Endometrium (tissue), 2 donors: ENCODE results near the gene ATP6V0A4.
"Not testable (repeated sequence)": the region's sequence is repeated elsewhere in the genome, so short reads cannot be mapped to it uniquely, and the experiment has no call there.

Source experiments
- FAIRE-seq: peaks from 2 replicates; lab custom pipeline; 2012; peaks lifted over from hg19 to GRCh38; lab: Jason Lieb, UNC
- donor health status: control.
- donor health status: control.

Gene ATP6V0A4

DNA sequence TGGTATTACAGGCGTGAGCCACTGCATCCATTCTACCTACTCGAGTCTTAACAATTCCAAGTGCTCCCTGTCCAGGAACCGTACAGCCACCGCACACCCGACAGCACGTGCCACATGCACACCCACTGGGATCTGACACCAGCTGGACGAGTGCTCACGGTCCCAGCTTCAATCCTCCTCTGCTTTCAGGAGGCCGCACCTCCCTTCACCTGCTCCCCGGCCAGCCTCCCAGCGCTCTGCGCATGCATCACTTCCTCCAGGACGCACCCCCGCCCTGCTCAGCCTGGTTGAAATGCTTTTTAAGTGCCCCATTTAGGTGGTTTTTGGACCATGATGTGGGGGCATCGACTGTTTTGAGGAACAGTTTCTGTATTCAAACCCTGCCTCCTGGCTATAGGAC lies 47.5 kb downstream of the ATP6V0A4 start:
- FAIRE-seq = no peak

- FAIRE-seq = no peak
These were observed 48.0 kb downstream of the ATP6V0A4 start for GRCh38 chr7:138749960-138750359.

GRCh38 chr7:138748666-138749065 lies 49.3 kb downstream of the ATP6V0A4 start:
- no peak for FAIRE-seq

DNA sequence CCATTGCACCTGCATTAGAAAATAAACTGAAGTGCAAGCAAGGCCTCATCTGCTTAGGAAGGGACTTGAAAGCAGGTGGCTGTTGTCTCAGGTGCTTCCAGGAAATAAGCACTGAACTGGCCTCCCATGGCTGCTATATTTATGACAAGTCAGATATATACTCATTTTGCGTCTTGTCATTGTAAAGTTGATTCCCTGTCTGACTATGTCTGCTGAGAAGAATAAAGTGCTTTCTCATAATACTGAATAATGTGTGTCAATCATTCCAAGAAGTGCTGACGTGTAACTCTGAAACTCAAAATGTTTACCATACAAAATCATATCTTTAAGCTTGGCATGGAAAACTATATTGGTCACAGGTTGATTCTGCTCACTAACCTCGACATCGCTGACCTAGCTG lies 51.9 kb downstream of the ATP6V0A4 start:
- FAIRE-seq = no peak

GRCh38 chr7:138745189-138745588 lies 52.8 kb downstream of the ATP6V0A4 start:
- no peak for FAIRE-seq

DNA sequence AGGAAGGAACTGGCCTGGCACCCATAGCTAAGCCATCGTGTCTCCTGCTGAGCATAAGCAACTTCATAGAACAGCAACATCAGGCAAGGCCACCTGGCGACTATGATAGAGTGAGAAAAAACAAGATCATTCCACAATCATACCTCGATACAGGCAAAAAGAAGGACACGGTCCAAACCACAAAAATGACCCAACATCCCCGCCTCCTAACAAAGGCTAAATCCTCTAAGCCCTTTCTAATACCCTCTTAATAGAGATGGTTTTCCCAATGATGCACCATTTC lies 56.6 kb downstream of the ATP6V0A4 start:
- no peak for FAIRE-seq

- FAIRE-seq = no peak
These were observed 58.1 kb downstream of the ATP6V0A4 start for GRCh38 chr7:138739859-138740258.

GRCh38 chr7:138738551-138739335 lies 59.3 kb downstream of the ATP6V0A4 start:
- peak; percentile 86 for FAIRE-seq

DNA sequence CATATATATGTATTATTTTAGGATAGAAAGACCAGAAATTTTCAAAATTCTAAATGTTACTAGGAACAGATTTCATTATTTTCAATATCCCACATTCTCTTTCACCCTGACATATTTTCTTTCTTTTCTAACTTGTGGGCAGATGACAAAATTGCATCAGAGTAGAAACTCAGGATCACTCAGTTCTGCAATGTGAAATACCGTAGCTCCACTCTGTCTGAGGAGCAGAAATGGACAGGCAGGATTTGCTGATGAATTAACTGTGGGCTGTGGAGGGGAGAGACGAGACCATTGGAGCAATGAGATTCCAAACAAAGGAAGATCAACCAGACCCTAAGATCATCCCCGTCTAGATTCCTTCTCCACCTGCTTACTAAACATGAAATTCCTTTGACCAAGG lies 59.9 kb downstream of the ATP6V0A4 start:
- FAIRE-seq = no peak

GRCh38 chr7:138735399-138735798 lies 62.6 kb downstream of the ATP6V0A4 start:
- no peak for FAIRE-seq

DNA sequence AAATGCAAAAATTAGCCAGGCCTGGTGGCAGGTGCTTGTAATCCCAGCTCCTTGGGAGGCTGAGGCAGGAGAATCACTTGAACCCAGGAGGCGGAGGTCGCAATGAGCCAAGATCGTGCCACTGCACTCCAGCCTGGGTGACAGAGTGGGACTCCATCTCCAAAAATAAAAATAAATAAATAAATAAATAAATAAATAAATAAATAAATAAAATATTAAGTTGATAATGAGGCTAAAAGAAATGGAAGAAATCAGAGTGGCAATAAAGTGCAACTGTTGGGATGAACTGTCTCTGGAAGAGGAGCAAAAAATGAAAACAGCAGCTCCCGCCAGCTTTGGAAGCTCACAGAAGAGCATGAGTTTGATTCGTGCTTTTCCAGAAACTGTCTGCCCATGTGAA lies 66.3 kb downstream of the ATP6V0A4 start:
- FAIRE-seq = not testable (repeated sequence)

DNA sequence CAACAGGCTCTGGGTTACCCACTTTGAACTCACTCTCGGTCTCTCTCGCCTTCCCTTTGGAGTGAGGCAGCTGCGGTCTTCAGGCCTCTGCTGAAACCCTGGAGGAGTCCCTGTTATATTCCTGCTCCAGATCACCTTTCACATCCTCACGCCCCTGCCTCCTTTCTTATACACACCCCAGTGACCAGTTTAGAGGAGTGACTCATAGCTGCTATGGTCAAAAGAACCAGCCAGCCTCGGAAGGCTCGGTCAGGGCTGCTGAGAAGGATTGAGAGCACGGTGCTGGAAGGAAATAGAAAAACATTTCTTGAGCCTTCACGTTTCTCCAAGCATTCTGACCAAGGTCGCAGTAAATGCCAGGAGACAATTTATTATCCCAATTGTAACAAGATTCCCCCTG lies 68.6 kb downstream of the ATP6V0A4 start:
- no peak for FAIRE-seq

GRCh38 chr7:138727336-138728099 lies 70.5 kb downstream of the ATP6V0A4 start:
- FAIRE-seq = no peak

- FAIRE-seq = no peak
These were observed 71.7 kb downstream of the ATP6V0A4 start for GRCh38 chr7:138726288-138726687.

DNA sequence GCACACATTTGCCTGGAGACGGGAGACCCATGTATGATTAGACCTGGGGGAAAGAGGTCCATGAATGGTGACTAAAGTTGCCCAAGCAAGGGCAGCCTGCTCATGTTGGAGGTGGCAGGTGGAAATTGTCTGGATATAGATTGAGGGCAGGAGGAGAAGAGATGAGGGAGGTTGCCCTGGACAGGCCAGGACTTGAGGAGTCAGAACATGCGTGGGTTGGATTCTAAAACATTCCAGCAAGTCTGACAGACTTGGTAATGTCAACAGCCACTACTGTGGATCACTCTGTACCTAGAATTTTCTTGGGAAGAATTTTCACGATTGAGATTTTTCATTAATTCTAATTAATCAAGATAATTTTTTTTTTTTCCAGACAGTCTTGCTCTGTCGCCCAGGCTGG lies 77.7 kb downstream of the ATP6V0A4 start:
- FAIRE-seq = no peak

- FAIRE-seq = no peak
These were observed 81.1 kb downstream of the ATP6V0A4 start for GRCh38 chr7:138716889-138717288.

DNA sequence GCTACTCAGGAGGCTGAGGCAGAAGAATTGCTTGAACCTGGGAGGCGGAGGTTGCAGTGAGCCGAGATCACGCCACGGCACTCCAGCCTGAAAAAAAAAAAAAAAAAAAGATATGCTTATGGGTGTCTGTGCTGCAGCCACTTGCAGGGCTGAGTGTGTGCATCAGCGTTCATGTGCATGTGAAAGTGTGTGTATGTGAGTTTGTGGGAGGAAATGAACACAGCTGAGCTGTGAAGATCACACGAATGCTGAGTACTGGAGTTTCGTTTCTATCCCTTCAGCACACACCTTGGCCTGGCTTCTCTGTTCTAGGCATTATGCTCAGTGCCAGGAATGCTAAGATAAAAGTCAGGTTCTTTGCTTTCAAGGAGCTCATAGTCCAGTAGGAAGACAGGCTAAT lies 84.8 kb downstream of the ATP6V0A4 start:
- no peak for FAIRE-seq

DNA sequence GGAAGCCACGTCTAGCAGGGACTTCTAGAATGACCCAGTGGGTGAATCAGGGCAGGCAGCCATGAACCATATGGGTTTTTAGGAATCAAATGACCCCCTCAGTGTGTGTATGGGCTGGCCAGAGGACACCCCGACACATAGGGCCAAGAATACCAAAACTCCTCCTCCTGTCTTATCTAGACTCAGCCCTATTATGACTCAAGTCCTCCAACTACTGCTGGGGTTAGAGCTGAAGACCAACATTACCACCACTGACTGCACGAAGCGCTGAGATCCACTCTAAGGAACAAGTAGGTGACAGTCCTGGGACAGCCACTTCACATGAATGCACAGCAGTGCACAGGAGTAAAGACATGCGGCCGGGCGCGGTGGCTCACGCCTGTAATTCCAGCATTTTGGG lies 85.3 kb downstream of the ATP6V0A4 start:
- no peak for FAIRE-seq

DNA sequence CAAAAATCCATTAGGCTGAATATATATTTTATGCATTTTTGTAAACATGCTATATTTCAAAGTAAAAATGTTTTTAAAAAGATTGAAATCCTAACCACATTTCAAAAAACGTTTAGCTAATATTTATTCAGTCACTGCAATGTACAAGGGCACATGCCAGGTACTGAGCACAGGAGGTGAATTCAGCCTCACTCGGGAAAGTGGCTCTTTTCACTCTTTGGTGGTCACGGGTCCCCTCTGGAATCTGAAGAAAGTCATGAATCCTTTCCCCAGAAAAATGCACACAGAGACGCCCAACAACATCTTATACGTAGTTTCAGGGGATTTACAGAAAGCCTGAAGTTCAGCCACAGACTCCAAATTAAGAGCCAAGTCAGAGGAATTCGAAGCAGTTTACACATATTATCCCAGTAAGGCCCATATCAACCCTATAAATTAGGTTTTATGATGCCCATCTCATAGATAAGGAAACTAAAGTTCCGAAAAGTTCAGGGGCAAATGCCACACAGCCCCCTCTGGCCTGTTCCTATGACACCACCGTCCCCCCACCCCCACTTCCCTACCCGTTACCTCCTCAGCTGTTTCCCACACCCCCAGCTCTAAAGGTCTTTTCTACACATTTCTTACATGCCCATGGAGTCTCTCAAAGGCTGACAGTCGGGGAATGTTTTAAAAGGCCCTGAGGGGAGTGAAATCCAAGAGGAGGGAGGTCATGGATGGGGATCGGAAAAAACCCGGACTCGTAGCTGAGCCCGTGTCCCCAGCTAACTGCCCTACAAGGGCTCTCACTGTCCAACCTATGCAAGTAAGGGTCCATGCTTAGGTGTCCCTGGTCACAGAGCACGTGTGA lies 87.2 kb downstream of the ATP6V0A4 start:
- FAIRE-seq = no peak

DNA sequence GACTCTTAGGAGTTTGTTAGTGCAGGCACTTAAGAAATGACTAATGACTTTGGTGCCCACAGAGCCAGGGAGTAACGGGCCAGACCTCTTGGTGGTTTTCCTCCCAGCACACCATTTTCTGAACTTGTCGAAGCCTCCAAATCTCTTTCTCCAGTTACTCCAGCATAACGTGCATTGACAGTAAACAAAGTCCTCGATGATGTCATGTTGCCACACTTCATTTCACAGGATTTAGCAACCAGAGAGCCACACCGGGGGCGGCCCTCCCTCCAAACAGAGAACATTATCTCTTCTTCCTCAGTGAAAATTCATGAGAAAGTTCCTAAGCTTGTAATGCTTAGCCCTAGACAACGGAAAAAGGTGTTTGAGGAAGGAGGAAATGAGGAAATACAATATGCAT lies 92.8 kb downstream of the ATP6V0A4 start:
- no peak for FAIRE-seq

DNA sequence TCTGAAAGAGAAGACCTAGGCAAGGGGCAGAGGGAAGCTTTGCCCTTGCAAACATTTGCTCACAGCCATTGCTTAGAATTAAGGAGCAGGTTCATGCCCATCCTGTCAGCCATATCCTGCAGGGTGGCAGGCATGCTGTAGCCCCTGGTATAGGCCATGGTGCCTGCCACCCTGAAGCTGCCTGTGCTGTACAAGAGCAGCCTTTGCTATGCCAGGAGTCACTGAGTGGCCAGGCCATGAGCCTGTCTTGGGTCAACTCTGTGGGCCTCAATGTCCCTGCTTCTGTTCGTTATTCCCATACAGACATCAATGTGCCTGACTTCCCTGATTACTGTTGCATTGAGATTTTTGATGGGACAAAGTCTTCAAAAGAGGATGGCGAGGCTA lies 96.5 kb downstream of the ATP6V0A4 start:
- no peak for FAIRE-seq

GRCh38 chr7:138700857-138701536 lies 97.0 kb downstream of the ATP6V0A4 start, which contains the start of gene SVOPL:
TSS of gene SVOPL (minus strand) at chr7:138701362. CDS start at chr7:138679045, 22,317 bp downstream.
- no peak for FAIRE-seq
